Esophagus mucosa (tissue), 1 donor: ENCODE measurements around the gene NLRP5. TPM values are rescaled to one million over a fixed set of nuclear protein-coding genes. Genes with fewer than 3 reads are reported as not detected.
A peak's percentile ranks its signal among the peaks of the same experiment; 100 is the strongest.
"Not testable (repeated sequence)": the region's sequence is repeated elsewhere in the genome, so short reads cannot be mapped to it uniquely, and the experiment has no call there.

Experiments
- ATAC-seq: fragments of 200-7000 bp; cut with Tn5 transposase; one replicate; pipeline ENCODE4 v1.9.1; 2020
- total RNA-seq: library from RNA; stranded (reverse); gene quantifications from one replicate; pipeline ENCODE4 v1.2.4, GENCODE V29; 2023
- donor health status: DM: yes; HTN: yes; CAD: no.

Gene NLRP5
- total RNA-seq = not detected

DNA sequence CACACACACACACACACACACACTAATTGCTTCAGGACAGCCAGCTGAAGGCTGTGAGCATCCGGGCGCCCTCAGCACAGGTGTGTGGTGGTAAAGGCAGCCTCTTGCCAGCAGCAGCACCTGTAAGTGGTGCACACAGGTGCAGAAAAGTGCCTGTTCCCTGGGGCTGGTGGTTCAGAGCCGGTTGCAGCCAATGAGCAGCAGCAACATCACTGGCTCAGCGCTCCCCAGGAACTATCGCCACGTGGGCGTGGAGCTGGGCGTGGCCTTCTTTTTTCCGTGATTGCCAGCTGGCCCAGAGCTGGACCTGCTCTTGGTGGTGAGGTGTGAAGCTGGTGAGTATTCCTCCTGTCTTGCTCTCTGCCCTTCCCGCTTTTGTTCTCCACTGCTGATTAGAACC, at the start of gene NLRP5:
Gene NLRP5 (plus strand): TSS at position 289 of the 400 bp plus-strand sequence.
- ATAC-seq = no peak

DNA sequence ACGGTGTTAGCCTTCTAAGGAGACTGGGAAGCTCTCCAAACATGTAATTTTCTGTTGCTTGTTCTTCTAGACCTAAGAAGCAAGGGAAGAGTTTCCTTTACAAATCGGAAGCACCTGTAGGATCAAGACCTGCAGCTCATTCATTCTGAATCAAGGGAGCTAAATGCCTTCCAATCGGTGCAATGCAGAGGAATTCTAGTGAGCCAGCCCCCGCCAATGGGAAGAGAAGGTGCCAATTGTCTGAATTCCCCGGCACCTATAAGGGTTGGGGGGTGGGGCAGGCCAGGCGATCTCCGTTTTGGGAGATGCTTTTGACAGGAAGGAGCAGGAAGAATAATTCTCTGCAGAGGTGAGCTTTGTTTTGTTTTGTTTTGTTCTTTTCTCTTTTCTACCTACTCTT, 47.4 kb upstream of the NLRP5 start:
- no peak for ATAC-seq

DNA sequence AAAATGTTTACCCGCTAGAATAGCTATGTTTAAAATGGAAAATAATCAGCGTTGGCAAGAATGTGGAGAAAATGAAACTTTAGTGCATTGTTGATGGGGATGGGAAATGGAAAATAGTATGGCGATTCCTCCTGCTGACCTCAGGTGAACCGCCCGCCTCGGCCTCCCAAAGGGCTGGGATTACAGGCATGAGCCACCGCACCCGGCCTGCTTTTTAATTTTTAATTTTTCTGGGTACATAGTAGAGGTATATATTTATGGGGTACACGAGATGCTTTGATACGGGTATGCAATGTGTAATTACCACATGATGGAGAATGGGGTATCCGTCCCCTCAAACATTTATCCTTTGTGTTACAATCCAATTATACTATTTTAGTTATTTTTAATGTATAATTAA, 46.3 kb upstream of the NLRP5 start:
- no peak for ATAC-seq

DNA sequence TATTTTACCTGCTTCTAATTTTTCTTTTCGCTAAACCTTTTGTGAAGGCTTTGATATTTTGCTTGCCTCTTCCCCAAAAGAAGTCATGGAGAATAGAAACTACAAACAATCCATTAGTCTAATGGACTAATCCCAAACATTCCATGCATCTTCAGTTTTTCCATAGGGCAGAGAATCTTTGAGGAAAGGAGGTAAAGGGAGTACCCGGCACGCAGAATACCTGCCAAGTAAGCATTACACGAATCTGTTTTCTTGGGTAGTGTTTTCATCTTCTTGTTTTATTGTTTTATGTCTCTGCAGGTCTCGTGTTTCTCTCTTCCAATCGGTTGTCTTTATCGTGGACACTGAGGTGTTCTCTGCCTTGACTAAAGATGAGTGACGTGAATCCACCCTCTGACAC, 39.0 kb upstream of the NLRP5 start, which contains the start of gene NLRP8:
Gene NLRP8 (plus strand): TSS at position 301 of the 400 bp plus-strand sequence.
- no peak for ATAC-seq

DNA sequence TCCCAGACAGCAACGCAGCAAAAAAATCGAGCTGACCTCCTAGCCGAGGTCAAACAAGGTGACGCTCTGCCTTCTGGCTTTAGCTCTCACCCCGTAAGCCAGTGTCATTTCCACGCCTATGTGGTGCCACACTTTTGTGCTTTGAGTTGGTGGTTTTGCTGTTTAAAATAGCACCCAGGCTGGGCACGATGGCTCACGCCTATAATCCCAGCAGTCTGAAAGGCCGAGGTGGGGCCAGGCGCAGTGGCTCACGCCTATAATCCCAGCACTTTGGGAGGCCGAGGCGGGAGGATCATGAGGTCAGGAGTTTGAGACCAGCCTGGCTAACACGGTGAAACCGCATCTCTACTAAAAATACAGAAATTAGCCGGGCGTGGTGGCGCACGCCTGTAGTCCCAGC, 36.0 kb upstream of the NLRP5 start:
- ATAC-seq = not testable (repeated sequence)

DNA sequence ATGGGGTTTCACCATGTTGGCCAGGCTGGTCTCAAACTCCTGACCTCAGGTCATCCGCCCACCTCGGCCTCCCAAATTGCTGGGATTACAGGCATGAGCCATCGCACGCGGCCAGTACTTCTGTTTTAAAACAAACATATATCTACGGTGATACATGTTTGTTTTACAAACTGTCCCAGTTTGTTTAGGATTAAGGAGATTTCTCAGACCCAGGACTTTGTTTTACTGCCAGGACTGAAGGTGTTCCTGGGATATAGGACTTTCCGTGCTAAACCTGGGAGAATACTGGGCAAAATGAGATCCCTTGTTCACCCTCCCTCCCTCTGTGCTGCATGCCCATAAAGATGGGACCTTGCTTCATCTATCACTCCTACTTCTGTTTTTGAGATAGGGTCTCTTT, 30.1 kb upstream of the NLRP5 start:
- no peak for ATAC-seq

DNA sequence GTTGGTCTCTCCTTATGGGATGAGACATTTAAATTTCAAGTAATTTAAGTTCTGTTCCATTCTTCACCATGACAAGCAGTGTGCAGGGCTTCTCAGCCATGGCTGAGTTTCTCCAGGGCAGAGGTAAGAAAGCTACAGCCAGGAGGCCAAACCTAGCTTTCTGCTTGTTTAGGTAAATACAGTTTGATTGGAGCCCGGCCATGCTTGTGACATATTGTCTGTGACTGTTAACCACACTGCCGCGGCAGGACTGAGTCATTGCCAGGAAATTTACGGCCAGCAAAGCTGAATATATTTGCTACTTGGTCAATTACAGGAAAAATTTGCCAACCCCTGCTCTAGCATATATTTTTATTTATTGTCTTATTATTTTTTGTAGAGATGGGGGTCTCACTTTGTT, 28.2 kb upstream of the NLRP5 start:
- no peak for ATAC-seq

DNA sequence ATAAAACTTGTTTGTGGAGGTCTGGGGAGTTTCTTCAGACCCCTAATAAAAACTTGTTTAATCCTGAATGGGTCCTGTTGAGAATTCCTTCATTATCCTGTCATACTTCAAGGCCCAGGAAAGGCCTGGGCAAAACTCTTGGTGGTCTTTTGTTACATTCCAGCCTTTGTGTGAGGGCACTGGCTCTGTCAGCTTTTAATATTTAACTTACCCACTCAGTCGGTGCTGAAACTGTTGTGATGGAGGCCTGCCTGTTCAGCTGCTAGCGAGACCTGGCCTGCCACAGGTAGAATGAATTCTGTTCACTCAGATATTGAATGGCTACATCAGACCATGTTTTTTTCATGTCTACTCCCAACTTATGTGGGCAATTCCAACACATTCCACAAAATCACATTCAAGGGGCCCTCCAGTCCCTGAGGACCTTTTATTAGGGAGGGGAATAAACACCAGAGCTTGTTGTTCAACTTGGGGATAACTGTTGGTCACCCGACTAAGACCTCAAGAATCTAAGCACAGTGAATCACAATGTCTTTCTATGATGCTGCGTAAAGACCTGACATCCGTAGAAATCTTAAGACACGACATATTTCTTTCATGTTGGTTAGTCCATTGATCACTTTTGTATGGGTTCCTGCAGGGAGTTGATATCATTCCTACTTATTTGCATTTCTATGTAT, 26.4 kb upstream of the NLRP5 start:
- no peak for ATAC-seq

DNA sequence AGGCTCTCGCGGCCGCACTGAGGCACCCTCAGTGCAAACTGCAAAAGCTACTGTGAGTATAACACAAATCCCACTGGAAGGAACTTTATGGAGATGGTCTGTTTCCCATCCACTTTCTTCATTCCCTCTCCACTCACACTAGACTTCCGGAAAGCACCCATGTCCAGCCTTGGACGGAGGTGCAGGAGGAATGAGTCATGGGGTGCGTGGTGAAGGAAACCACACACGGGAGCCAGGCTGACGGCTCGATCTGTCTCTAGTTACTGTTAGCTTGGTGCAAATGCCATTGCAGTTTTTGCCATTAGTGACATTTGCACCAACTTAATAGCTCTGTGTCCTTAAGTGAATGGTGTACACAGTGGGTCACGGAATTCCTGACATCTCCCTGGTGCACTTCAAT, 24.4 kb upstream of the NLRP5 start:
- ATAC-seq = no peak

DNA sequence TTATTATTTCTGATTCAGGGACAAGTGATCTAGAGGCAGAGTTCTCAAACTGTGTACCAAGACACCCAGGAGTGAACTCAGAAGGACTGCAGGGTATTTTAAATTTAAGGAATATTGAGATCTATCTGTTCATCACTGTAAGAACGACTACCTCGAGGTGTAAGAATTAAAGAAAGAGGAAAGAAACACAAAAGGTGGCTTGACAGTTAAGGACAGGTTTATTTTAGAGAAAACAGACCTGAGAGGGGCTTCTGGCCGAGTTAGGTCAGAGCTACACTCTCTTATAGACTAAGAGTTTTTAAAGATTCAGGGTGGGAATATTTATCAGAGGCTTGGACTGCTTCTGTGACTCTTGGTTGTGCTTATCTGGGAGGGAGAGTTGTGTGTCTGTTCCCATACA, 12.6 kb upstream of the NLRP5 start:
- ATAC-seq = no peak

DNA sequence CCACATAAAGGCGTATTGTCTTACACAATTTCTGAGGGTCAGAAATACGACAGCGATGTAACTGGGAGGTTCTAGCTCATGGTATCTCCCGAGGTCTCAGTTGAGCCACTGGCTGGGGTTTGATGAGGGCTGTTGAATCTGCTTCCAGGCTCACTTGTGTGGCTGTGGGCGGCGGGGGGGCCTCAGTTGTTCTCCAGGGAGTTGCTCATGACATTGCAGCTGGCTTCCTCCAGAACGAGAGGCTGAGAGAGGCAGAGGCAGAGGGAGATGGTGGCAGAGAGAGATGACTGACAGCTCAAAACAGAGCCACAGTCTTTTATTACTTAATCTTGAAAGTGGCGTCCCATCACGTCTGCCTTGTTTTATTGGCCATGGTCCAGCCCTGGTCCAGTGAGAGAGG, 6.2 kb upstream of the NLRP5 start:
- ATAC-seq = no peak

DNA sequence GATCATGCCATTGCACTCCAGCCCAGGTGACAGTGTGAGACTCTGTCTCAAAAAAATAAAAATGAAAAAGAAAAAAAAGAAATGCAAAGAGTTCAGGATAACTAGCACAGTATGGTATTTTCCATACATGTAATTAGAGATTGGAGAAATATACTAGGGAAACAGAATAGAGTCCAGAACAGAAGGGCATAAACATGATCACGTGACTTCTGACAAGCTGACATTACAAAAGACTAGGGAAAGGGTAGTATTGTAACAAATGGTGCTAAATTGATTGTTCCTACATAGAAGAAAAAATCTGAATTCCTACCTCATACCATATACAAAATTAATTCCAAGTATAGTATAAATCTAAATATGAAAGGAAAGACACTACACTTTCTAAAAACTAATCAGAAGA, 1.3 kb upstream of the NLRP5 start:
- ATAC-seq = no peak

DNA sequence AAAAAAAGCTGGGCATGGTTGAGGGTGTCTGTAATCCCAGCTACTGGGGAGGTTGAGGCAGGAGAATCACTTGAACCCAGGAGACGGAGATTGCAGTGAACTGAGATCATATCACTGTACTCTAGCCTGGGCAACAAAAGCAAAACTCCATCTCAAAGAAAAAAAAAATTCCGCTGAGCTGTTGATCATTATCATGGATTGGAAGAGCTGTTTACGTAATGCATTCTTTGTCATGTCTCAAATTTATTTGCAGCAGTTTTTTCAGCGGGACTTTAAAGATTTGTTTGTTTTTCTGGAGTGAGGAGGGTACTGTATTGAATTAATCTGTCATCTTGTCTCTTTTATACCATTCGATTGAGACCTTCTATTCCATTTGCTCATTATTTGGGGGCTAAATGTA, 4.3 kb downstream of the NLRP5 start:
- no peak for ATAC-seq

DNA sequence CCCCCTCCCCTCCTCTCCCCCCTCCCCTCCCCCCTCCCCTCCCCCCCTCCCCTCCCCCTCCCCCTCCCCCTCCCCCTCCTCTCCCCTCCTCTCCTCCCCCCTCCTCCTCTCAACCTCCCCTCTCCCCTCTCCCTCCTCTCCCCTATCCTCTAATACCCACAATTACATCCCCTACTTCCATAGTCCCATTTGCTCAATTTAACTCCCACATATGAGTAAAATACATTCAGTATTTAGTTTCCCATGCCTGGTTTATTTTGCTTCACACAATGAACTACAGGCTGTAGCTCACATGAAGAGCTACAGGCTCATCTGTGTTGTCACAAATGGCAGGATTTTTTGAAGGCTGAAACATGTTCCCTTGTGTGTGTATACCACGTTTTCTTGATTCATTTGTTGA, 6.9 kb downstream of the NLRP5 start:
- no peak for ATAC-seq

DNA sequence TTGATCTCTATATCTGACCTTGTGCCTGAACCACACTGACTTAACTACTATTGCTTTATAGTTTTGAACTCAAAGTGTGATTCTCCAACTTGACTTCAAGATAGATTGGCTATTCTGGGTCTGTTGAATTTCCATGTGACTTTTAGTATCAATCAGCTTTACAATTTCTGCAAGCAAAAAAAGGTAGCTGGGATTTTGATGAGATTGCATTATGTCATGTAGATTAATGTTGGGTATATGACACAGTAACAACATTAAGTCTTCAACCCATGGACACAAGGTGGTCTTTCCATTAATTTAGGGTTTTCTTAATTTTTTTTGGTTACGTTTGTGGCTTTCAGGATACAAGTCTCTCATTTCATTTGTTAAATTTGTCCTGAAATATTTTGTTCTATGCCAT, 28.2 kb downstream of the NLRP5 start:
- no peak for ATAC-seq

DNA sequence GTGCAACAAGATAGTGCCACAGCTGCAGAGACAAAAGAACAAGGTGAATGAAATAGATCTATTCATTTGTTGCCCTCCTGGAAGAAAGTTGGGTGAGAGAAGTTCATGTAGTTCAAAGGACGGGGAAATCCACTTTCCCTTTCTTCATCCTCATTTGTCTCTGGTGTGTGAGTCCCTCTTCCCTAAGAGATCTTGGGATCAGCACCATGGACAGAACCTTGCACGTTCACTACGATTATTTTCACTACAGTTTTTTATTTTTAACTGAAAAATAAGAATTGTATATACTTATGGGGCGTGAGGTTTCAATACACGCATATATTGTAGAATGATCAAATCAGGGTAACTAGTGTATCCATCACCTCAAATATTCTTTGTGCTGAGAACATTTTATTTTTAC, 29.2 kb downstream of the NLRP5 start:
- ATAC-seq = no peak

DNA sequence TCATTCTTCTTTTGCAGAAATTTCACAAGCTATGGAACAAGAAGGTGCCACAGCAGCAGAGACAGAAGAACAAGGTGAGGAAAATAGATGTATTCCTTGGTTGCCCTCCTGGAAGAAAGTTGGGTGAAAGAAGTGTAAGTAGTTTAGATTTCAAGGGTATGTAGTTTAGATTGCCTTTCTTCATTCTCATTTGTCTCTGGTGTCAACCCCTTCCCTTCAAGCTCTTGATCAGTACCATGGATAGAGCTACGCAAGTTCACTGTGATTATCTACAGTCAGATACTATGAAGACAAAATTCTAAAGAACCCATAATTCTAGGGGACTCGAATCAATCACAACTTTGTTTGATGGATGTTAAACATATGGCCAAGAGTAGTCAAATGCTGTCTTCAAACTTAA, 32.8 kb downstream of the NLRP5 start:
- ATAC-seq = not testable (repeated sequence)

DNA sequence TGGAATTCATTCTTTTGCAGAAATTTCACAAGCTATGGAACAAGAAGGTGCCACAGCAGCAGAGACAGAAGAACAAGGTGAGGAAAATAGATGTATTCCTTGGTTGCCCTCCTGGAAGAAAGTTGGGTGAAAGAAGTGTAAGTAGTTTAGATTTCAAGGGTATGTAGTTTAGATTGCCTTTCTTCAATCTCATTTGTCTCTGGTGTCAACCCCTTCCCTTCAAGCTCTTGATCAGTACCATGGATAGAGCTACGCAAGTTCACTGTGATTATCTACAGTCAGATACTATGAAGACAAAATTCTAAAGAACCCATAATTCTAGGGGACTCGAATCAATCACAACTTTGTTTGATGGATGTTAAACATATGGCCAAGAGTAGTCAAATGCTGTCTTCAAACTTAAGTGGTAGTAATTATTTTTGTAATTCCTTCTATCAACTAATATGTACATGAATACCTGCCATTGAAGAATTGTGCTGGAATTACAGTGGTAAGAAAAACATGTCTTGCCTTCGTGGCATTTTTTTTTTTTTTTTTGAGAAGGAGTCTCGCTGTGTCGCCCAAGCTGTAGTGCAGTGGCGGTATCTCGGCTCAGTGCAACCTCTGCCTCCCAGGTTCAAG, 33.9 kb downstream of the NLRP5 start:
- not testable (repeated sequence) for ATAC-seq

DNA sequence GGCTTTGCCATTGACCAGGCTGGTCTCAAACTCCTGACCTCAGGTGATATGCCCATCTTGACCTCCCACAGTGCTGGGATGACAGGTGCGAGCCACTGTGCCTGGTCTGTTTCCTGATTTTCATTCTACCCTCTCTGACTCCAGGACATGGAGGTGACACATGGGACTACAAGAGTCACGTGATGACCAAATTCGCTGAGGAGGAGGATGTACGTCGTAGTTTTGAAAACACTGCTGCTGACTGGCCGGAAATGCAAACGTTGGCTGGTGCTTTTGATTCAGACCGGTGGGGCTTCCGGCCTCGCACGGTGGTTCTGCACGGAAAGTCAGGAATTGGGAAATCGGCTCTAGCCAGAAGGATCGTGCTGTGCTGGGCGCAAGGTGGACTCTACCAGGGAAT, 40.2 kb downstream of the NLRP5 start:
- no peak for ATAC-seq

DNA sequence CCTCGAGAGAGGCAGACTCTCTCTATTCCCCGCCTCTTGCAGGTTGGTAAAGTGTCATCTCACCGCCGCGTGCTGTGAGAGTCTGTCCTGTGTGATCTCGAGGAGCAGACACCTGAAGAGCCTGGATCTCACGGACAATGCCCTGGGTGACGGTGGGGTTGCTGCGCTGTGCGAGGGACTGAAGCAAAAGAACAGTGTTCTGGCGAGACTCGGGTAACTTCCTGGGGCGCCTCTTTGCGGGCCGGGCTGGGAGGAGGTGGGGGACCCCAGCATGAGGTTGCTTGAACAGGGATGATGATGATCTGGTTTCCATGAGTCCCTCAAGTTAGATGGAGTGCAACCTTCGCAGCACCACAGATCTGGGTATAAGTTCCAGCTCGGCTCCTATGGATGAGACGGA, 67.0 kb downstream of the NLRP5 start:
- no peak for ATAC-seq

DNA sequence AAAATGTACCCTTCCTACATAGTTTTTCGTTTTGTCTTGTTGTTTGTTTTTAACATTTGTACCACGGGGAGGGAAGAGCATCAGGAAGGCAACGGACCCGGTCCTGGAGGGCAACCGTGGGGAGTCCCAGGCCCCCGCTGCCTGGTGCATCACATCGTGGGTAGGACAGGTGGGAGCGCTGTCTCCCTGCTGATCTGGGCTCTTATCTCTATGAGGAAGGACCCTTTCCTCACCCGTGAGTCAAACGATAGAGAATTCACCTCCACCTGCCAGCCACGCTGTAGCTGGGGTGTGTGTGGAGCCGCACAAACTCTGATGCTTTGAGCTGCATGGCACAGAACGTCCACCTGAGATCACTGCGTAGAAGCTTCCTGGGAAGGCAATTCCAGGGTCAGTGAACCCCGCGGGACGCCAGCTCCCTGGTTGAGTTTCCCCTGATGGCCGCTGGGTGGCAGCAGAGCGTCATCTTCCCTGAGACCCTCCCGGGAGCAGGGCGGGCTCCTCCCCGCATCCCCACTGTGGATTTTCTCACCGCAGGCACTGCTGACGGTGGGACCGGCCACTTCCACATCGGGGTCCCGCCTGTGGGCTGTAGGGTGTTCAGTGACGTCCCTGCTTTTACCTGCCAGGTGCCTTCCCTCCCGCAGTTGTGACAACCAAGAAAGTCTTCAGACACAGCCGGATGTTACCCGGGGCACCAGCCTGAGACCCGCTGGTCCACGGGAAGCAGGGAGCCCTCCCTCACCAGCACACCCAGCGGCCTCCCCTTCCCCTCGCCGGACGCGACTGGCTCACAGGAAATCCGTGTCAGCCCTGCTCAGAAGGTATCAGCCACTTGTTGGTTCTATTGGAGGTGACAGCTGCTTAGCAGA, 79.8 kb downstream of the NLRP5 start:
- peak; percentile 71 for ATAC-seq

DNA sequence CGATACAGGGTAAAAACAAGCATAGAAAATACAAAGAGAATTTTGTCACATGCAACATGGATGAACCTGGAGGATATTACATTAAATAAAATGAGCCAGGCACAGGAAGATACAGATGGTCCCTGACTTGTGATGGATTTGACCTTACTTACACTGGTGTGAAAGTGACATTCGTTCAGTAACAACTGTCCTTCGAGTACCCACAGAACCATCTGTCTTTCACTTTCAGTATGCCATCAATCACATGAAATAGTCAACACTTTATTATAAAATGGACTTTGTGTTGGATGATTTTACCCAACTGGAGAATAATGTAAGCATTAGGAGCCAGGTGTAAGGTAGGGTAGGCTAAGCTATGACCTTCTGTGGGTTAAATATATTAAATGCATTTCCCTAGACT, 83.1 kb downstream of the NLRP5 start:
- ATAC-seq = no peak

DNA sequence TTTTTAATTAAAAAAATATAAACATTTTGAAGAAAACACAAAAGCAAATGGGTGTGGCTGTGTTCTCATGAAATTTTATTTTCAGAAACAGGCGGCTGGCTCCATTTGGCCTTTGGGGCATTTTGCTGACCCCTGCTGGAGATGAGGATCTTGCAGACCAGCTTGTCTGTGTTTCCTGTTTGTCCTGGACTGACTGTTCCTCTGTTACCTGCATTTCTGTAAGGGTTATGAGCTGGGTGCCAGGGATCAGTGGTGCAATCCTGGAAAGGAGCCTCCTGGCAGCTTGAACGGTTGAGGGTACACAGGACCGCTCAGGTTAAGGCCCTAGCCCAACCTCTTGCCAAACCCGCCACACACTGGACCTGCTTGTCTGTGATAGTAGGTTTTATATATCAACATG, 84.6 kb downstream of the NLRP5 start:
- no peak for ATAC-seq

DNA sequence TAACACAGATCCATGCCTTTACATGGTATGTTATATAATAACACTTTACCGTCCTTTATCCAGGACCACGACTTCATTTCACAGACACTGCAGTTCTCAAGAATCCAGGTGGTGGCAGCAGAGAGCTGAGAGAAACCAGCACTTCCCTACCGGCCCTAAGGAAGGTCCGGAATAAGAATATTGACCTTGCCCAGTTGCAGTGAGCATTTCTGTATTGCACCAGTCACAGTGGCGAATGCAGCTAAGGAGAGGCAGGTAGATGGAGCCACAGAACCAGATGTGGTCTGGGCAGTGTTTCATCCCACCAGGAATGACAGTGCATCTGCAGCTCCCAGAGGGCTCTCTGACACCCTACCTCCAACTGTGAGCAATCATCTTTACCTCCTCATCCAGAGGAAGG, 89.9 kb downstream of the NLRP5 start:
- peak; percentile 44 for ATAC-seq
